HFFc6 (cell line): ENCODE data around the gene ZNF106. TPM values are rescaled to one million over a fixed set of nuclear protein-coding genes. Genes with fewer than 3 reads are reported as not detected.

ENCODE experiments used
- DNase-seq: peaks from one replicate; pipeline ENCODE4 v3.0.0-alpha.2; 2018
- H3K27ac Mint-ChIP-seq: 2 replicates; pipeline ENCODE4 v1.8.0; 2020; ENCODE audit warnings: mild to moderate bottlenecking, mixed read lengths
- H3K27me3 Mint-ChIP-seq: 2 replicates; pipeline ENCODE4 v1.8.0; 2021; ENCODE audit warnings: mild to moderate bottlenecking, moderate library complexity, mixed read lengths; ENCODE audit not compliant: insufficient read depth
- H3K36me3 Mint-ChIP-seq: 2 replicates; pipeline ENCODE4 v1.8.0; 2021; ENCODE audit warnings: low read depth, mixed read lengths
- H3K4me1 Mint-ChIP-seq: 2 replicates; pipeline ENCODE4 v1.8.0; 2020; ENCODE audit warnings: low read depth, mixed read lengths
- H3K4me3 Mint-ChIP-seq: 2 replicates; pipeline ENCODE4 v1.8.0; 2020; ENCODE audit warnings: mild to moderate bottlenecking, moderate library complexity, mixed read lengths
- H3K9me3 Mint-ChIP-seq: 2 replicates; pipeline ENCODE4 v1.8.0; 2020; ENCODE audit warnings: mild to moderate bottlenecking, mixed read lengths
- CTCF ChIP-seq: fragments of 200-600 bp; sonication (generic); IDR thresholded peaks from 2 replicates; pipeline ENCODE4 v1.5.0; 2021; ENCODE audit warnings: antibody characterized with exemption, mild to moderate bottlenecking
- total RNA-seq, 6 experiments: library from RNA; stranded (reverse); fragmentation: NEBNext Ultra II Directional; extraction: Animal tissue kit (Norgen Biotek cat#: 25700); gene quantifications; 2 replicates in 1 of 6; 3 replicates in 5 of 6; pipeline ENCODE4 v1.2.3, GENCODE V29; 2021

The ZNF106 gene
- total RNA-seq, 6 experiments from 2014 or later: 51.5 to 58.9 (median 56.1) TPM

- Mint-ChIP-seq H3K4me1 (peaks cover 20% of the 10 kb centered on the region), H3K36me3 (peaks cover 59% of the 10 kb centered on the region), H3K4me3 (no peak overlapping the region), H3K9me3 (no peaks in the 10 kb centered on the region), H3K27me3 (no peaks in the 10 kb centered on the region), H3K27ac (no peak overlapping the region)
- DNase-seq: no peak
- TF ChIP-seq CTCF: no peak
Observed at GRCh38 chr15:42448281-42448680, 42.7 kb downstream of the ZNF106 start.

GRCh38 chr15:42447599-42447998, 43.3 kb downstream of the ZNF106 start:
- DNase-seq: no peak
- Mint-ChIP-seq H3K27ac (no peak overlapping the region), H3K9me3 (no peaks in the 10 kb centered on the region), H3K36me3 (peaks cover 59% of the 10 kb centered on the region), H3K4me3 (no peak overlapping the region), H3K27me3 (no peaks in the 10 kb centered on the region), H3K4me1 (peaks cover 20% of the 10 kb centered on the region)
- no peak for TF ChIP-seq CTCF

- Mint-ChIP-seq H3K27me3 (no peaks in the 10 kb centered on the region), H3K9me3 (no peaks in the 10 kb centered on the region), H3K27ac (no peak overlapping the region), H3K4me3 (no peak overlapping the region), H3K36me3 (peaks cover 51% of the 10 kb centered on the region), H3K4me1 (peaks cover 20% of the 10 kb centered on the region)
- DNase-seq: no peak
- no peak for TF ChIP-seq CTCF
Observed at GRCh38 chr15:42445551-42445950, 45.4 kb downstream of the ZNF106 start.

- Mint-ChIP-seq H3K36me3 (peaks cover 41% of the 10 kb centered on the region), H3K27me3 (no peaks in the 10 kb centered on the region), H3K9me3 (no peaks in the 10 kb centered on the region), H3K4me3 (no peak overlapping the region), H3K27ac (peak overlapping the region; percentile 67), H3K4me1 (peaks cover 26% of the 10 kb centered on the region)
- TF ChIP-seq CTCF: peak; percentile 47
- DNase-seq: peak; percentile 32
Observed at GRCh38 chr15:42444415-42445063, 46.4 kb downstream of the ZNF106 start.

GRCh38 chr15:42427429-42428223, 63.3 kb downstream of the ZNF106 start:
- peak overlapping the region; percentile 72 for H3K27ac Mint-ChIP-seq

More at GRCh38 chr15:42427429-42428223, 63.3 kb downstream of the ZNF106 start:
- Mint-ChIP-seq H3K36me3 (peaks cover 53% of the 10 kb centered on the region), H3K4me3 (no peak overlapping the region; the same call in 1 of the 2 replicates), H3K9me3 (no peaks in the 10 kb centered on the region), H3K27me3 (no peaks in the 10 kb centered on the region; the same call in none of the 2 replicates), H3K4me1 (peaks cover 24% of the 10 kb centered on the region)
- peak; percentile 92 for DNase-seq
- no peak for TF ChIP-seq CTCF
